Measurements from ENCODE around the gene OTUD3.

The OTUD3 gene

DNA sequence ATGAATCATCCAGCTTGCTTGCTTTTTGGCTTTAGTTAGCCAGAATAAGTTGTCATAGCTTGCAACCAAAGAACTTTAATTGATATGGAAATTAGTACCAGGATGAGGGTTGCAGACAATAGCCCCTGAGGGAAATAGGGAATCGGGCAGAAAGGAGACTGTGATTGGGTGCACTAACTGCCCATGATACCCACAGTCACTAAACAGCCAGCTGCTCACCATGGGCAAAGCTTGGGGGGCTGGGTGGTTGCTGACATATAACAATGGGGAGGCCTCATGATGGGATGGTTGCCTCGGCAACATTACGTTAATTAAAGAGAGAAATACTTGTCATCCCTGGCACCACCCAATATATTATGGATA, 59.0 kb downstream of the OTUD3 start:
- ATAC-seq (no peak), DNase-seq (no peak)
- Mint-ChIP-seq H3K4me3 (no peak overlapping the region), H3K27ac (no peak overlapping the region), H3K9me3 (no peaks in the 10 kb centered on the region), H3K27me3 (peaks cover 8% of the 10 kb centered on the region), H3K36me3 (ENCODE audit: low read depth) (no peaks in the 10 kb centered on the region), H3K4me1 (peaks cover 12% of the 10 kb centered on the region)

DNA sequence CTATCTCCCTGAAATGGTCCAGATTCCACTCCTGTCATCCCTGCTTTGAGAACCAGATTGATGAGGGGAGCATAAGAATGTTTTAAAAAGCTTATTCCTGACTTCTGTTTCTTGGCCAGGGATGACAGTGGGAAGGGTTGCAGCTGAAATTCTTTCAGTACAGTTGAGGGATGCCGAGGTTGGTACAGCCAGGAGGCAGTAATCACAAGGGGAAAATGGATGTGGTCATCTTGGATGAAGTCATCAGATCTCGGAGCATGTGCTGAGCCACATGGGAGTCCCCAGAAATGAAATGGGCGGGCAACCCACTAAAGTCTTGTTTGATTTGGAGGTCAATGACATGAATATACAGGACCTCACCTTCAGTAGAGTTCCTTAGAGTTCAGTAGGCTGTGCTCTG, 59.9 kb downstream of the OTUD3 start:
- H3K4me1 Mint-ChIP-seq: peaks cover 17% of the 10 kb centered on the region
- H3K4me3 Mint-ChIP-seq: no peak overlapping the region
- no peaks in the 10 kb centered on the region for H3K36me3 Mint-ChIP-seq (ENCODE audit: low read depth)
- H3K27me3 Mint-ChIP-seq: peaks cover 13% of the 10 kb centered on the region
- no peaks in the 10 kb centered on the region for H3K9me3 Mint-ChIP-seq
- ATAC-seq: no peak
- DNase-seq: no peak
- no peak overlapping the region for H3K27ac Mint-ChIP-seq

DNA sequence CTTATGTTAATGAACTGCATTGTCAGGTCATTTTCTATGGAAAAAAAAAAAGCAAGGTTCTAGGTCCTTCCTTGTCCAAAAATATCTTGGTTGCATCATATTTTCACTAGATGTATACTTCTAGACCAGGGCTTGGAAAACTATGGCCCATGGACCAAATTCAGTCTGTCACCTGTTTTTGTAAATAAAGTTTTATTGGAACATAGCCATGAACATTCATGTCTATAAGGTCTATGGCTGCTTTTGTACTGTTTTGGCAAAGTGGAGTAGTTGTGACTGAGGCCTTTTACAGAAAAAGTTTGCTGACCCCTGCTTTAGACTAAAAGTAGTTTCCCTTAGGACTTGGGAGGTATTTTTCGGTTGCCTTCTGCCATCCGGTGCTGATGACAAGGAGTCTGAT, 60.5 kb downstream of the OTUD3 start:
- Mint-ChIP-seq H3K9me3 (no peaks in the 10 kb centered on the region), H3K4me3 (no peak overlapping the region), H3K27ac (no peak overlapping the region), H3K27me3 (peaks cover 16% of the 10 kb centered on the region), H3K4me1 (peaks cover 17% of the 10 kb centered on the region), H3K36me3 (ENCODE audit: low read depth) (no peaks in the 10 kb centered on the region)
- no peak for DNase-seq
- ATAC-seq: no peak

DNA sequence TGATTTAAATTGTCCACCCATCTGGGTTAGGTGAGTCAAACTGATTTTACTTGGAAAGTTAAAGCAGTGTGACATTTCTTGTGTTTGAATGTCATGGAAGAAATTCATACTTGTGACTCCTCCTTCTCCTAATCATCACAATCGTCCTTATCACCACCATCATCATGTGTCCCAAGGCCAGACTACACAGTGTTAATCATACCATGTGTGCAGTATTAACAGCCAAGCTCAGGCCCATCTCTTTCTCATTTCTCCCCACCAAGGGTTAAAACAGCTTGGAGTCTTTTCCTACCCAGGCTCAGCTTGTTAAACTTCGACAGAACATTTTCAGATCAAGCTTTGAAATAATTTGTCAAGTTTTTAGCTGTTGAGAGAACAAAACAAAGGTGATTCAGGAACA, 63.7 kb downstream of the OTUD3 start:
- peak; percentile 95 for ATAC-seq
- DNase-seq: no peak
- Mint-ChIP-seq H3K4me1 (peaks cover 20% of the 10 kb centered on the region), H3K36me3 (ENCODE audit: low read depth) (no peaks in the 10 kb centered on the region), H3K27me3 (peaks cover 16% of the 10 kb centered on the region), H3K27ac (peak overlapping the region; percentile 50), H3K4me3 (no peak overlapping the region), H3K9me3 (no peaks in the 10 kb centered on the region)

DNA sequence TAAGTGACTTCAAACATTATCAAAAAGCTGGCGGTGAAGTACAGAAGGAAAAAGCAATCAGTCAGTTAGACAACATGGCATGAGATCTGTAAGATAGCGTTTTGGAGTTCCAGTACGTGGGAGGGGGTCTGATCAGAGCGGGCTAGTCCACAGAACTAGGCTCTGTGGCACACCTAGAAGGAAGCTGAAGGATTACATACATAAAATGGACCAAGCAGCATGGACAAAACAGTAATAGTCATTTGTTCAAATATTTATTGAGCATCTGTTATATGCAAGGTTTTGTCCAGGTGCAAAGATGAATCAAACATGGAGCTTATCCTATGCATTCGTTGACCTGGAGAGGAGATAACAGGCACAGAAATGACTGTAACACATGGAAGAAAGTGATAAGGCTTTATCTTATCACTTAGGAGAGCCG, 64.1 kb downstream of the OTUD3 start:
- no peak for ATAC-seq
- Mint-ChIP-seq H3K9me3 (no peaks in the 10 kb centered on the region), H3K27me3 (peaks cover 16% of the 10 kb centered on the region), H3K4me1 (peaks cover 20% of the 10 kb centered on the region), H3K27ac (peak overlapping the region; percentile 50), H3K4me3 (no peak overlapping the region), H3K36me3 (ENCODE audit: low read depth) (no peaks in the 10 kb centered on the region)
- DNase-seq: no peak

DNA sequence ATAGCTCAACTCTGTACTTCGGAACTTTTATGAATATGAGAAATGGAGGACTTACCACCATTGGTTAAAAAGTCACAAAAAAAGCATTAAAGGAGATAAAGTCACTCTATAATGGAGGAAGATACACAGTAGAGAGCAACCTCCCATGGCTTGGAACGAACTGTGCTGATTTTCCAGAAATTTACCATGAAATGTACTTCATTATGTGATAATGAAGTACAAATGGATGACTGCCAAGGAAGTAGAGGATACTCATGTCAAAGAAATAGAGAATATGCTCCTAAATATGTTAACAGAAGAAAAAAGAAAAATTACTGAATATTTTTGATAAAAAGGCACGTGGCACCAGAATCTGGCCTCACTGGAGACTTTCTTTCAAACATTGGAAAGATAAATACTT, 64.8 kb downstream of the OTUD3 start:
- Mint-ChIP-seq H3K36me3 (ENCODE audit: low read depth) (no peaks in the 10 kb centered on the region), H3K27me3 (peaks cover 17% of the 10 kb centered on the region), H3K4me3 (no peak overlapping the region), H3K27ac (no peak overlapping the region), H3K9me3 (no peaks in the 10 kb centered on the region), H3K4me1 (peaks cover 20% of the 10 kb centered on the region)
- DNase-seq (no peak), ATAC-seq (no peak)

DNA sequence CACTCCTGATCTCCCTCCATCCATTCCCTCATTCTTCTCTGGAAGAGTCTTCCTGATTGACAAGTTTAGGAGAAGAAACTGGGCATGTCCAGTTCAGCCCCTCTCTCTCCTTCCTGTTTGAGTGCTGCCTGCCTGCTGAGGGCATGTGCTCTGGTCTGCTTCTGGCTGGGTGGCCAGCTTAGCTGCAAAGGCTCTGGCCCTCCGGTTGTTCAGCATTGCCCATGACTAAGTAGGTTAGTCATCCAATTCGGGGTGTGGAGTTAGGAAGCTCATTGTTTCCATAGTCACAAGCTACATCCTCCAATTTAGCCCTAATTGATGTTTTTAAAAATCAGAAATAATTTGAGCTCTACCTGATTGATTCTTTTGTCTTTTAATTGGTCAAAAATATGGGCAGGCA, 66.8 kb downstream of the OTUD3 start:
- no peaks in the 10 kb centered on the region for H3K36me3 Mint-ChIP-seq (ENCODE audit: low read depth)
- no peak overlapping the region for H3K27ac Mint-ChIP-seq
- no peaks in the 10 kb centered on the region for H3K9me3 Mint-ChIP-seq
- peaks cover 20% of the 10 kb centered on the region for H3K4me1 Mint-ChIP-seq
- ATAC-seq (peak; percentile 60), DNase-seq (no peak)
- no peak overlapping the region for H3K4me3 Mint-ChIP-seq
- peaks cover 21% of the 10 kb centered on the region for H3K27me3 Mint-ChIP-seq

DNA sequence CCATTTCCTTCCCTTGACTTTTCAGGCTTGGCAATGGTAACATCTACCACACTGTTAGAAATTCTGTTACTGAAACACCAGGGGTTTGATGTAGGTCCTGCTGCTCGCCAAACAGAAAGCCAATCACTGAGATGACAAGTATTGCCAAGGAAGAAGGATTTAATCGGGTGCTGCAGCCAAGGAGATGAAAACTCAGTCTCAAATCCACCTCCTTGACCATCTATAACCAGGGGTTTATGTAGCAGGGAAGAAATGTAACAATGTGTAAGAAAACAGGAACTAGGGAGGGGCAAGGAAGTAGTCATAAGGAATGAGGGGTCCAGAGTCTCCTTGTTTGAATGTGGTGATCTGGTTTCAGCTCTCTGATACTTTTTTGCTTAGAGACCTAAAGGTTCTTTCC, 71.9 kb downstream of the OTUD3 start:
- ATAC-seq: no peak
- Mint-ChIP-seq H3K9me3 (no peaks in the 10 kb centered on the region), H3K27me3 (peaks cover 41% of the 10 kb centered on the region)

DNA sequence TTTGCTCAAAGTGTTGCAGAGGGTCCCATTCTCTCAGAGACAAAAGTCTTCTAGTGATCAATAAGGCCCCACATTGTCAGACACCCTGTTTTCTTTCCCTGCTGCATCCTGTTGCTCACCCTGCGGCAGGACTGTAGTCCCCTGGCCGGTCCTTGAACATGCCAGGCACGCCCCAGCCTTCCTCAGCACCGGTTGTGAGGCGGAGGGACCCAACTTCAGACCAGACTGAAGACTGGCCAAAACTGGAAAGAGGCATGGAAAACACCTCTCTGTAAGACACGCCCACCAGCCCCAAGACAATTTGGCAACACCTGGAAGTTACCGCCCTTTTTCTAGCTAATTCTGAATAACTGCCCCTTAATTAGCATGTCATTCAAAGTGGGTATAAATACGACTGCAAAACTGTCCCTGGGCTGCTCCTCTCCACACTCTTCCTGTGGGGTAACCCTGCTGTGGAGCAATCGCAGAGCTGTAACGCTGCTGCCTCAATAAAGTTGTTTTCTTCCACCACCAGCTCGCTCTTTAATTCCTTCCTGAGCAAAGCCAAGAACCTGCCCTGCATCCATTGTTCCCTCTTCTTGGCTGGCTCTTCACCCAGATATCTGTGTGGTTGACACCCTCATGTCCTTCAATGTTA, 73.5 kb downstream of the OTUD3 start:
- no peak for DNase-seq
- Mint-ChIP-seq H3K4me1 (peaks cover 5% of the 10 kb centered on the region), H3K36me3 (ENCODE audit: low read depth) (no peaks in the 10 kb centered on the region), H3K27ac (no peak overlapping the region), H3K9me3 (no peaks in the 10 kb centered on the region), H3K27me3 (peaks cover 41% of the 10 kb centered on the region), H3K4me3 (no peak overlapping the region)
- ATAC-seq: no peak

More for the DNA sequence above, 71.9 kb downstream of the OTUD3 start:
- DNase-seq: no peak
- Mint-ChIP-seq H3K4me3 (no peak overlapping the region), H3K36me3 (ENCODE audit: low read depth) (no peaks in the 10 kb centered on the region), H3K27ac (no peak overlapping the region), H3K4me1 (peaks cover 5% of the 10 kb centered on the region)

DNA sequence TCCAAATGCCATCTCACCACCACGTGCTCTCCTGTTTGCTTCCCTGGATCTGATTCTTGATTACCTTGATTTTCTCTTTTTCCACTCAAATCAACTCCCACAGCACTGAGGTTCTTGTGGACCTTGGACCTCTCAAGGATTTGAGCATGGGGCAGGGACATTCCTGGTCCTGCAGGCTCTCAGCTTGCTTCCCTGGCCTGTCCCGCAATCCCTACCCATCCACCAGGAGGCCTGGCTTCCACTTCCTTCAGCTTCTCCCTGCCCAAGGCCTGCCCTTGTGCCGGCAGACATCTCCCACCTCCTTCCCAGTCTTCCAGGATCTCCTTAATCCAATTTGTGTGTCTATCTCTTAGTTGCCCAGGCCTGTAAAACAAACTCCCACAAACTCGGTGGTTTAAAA, 75.6 kb downstream of the OTUD3 start:
- ATAC-seq (no peak), DNase-seq (no peak)
- Mint-ChIP-seq H3K9me3 (no peaks in the 10 kb centered on the region), H3K36me3 (ENCODE audit: low read depth) (no peaks in the 10 kb centered on the region), H3K4me1 (peaks cover 5% of the 10 kb centered on the region), H3K4me3 (no peak overlapping the region), H3K27ac (no peak overlapping the region), H3K27me3 (peaks cover 42% of the 10 kb centered on the region)

DNA sequence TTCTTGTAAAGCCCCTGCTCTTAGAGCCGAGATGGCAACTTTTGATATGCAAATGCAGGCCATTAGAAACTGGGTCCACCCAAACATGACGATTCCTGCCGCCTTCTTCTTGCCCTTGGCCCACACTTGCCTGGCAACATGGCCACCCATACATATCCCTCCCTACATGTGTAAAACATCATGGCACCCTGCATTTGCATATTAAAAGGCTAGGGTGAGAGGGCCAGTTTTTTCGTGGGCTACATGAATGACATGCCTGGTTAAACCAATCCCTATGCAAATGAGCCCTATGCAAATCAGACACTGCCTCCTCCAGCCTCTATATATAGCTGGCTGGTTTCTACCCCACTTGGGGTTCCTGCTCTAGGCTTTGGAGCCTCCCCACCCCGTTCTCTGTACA, 78.4 kb downstream of the OTUD3 start:
- no peak for DNase-seq
- ATAC-seq: no peak
- peaks cover 44% of the 10 kb centered on the region for H3K27me3 Mint-ChIP-seq
- no peak overlapping the region for H3K27ac Mint-ChIP-seq
- no peaks in the 10 kb centered on the region for H3K9me3 Mint-ChIP-seq
- no peaks in the 10 kb centered on the region for H3K36me3 Mint-ChIP-seq (ENCODE audit: low read depth)
- no peak overlapping the region for H3K4me3 Mint-ChIP-seq
- H3K4me1 Mint-ChIP-seq: no peaks in the 10 kb centered on the region
